Tibial nerve (tissue), 4 donors: Measurements from ENCODE around the gene LAMB4.

ENCODE experiments used
- EP300 ChIP-seq, 2 donors: sonication (generic); formaldehyde crosslinking; IDR thresholded peaks; one replicate each; pipeline ENCODE4 v1.6.1; 2017; ENCODE audit warnings: antibody characterized with exemption in 2 of 2, mild to moderate bottlenecking in 1 of 2
- POLR2A ChIP-seq, 2 donors: fragments of 450-650 bp; IDR thresholded peaks; one replicate each; pipeline ENCODE4 v1.6.1; 2017; ENCODE audit warnings: antibody characterized with exemption in 2 of 2, mild to moderate bottlenecking in 2 of 2, moderate library complexity in 2 of 2
- TF ChIP-seq, protein P1 (sequence below), 5 experiments: fragments of 200-600 bp in 3 of 5; fragments of 450-650 bp in 2 of 5; sonication (generic) in 3 of 5; IDR thresholded peaks; one replicate each; pipeline ENCODE4 v1.5.1; 2016 to 2019; ENCODE audit warnings: antibody characterized with exemption in 5 of 5, mild to moderate bottlenecking in 3 of 5, moderate library complexity in 2 of 5

DNA sequence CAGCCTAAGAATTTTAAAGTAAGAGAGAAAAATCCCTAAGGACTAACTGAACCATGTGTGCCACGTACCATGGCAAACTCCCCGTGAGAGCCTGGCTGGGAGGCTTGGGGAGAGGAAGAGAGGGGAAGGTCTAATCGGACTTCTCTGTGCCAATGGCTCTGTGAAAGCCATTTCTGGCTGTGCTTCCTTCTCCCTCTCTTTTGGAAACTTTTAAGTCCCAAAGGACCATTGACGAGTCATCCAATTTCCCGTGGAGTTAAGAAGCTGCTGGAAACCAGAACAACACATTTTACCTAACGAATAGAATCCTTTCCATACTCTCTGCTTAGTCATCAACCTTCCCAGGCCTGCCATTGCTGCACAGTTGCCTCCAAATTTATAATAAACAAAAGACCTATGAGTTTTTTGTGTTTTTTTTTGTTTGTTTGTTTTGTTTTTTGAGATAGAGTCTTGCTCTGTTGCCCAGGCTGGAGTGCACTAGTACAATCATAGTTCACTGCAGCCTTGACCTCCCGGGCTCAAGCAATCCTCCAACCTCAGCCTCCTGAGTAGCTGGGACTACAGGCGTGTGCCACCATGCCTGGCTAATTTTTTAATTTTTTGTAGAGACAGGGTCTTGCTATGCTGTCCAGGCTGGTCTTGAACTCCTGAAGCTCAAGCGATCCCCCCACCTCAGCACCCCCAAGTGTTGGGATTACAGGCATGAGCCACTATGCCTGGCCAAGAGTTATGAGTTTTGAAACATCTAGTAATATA is 140.4 kb downstream of the LAMB4 start:
- TF ChIP-seq, protein P1, sequence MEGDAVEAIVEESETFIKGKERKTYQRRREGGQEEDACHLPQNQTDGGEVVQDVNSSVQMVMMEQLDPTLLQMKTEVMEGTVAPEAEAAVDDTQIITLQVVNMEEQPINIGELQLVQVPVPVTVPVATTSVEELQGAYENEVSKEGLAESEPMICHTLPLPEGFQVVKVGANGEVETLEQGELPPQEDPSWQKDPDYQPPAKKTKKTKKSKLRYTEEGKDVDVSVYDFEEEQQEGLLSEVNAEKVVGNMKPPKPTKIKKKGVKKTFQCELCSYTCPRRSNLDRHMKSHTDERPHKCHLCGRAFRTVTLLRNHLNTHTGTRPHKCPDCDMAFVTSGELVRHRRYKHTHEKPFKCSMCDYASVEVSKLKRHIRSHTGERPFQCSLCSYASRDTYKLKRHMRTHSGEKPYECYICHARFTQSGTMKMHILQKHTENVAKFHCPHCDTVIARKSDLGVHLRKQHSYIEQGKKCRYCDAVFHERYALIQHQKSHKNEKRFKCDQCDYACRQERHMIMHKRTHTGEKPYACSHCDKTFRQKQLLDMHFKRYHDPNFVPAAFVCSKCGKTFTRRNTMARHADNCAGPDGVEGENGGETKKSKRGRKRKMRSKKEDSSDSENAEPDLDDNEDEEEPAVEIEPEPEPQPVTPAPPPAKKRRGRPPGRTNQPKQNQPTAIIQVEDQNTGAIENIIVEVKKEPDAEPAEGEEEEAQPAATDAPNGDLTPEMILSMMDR (IDR thresholded peaks at IDR 0.05), result no peak
- TF ChIP-seq POLR2A (IDR thresholded peaks at IDR 0.05), result no peak
- TF ChIP-seq EP300 (IDR thresholded peaks at IDR 0.05), result no peak
